ENCODE measurements around the gene SAMSN1. TPM values are rescaled to one million over a fixed set of nuclear protein-coding genes. Genes with fewer than 3 reads are reported as not detected.

Gene SAMSN1
- total and polyA plus RNA-seq, 2 of the 8 experiments (the other 6 are each of a cell fraction or from before 2014, with no cell fraction given) = 0.50 to 3.0 TPM

DNA sequence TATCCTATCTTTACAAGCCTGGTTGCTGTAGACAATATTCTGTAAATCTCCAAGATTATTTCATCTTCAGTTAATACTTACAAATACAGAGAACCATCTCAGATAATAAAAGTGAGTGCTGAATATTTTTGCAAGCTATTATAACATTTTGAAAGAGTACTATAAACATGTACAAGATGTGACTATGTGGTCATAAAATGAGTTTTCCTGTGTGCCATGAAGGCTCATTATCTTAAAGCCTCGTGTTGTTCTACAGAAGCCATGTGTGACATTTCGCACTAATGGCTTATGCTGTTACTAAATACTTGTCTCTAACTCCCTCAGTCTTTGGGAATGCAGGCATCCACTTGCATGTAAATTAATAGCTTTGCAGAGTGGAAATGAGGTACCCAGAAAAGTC lies 48.3 kb downstream of the SAMSN1 start:
- FAIRE-seq (no peak), DNase-seq (ENCODE audit: low read depth in 1 of 2, low spot score in 2 of 2) (no peak)
- H2BK5ac ChIP-seq (ENCODE audit: low read depth, low read length) = no peak overlapping the region
- TF ChIP-seq POLR2AphosphoS5 (IDR thresholded peaks at IDR 0.05; ENCODE audit: low read depth, low read length) = no peak
- no peak for TF ChIP-seq CHD2 (IDR thresholded peaks at IDR 0.05; ENCODE audit: low read length)
- TF ChIP-seq POLR2A (IDR thresholded peaks at IDR 0.05; ENCODE audit: control extremely low read depth in 1 of 2, low read depth in 2 of 2, low read length in 2 of 2) = no peak
- TF ChIP-seq BRCA1 (IDR thresholded peaks at IDR 0.05; ENCODE audit: low read depth, low read length) = no peak
- no peak for TF ChIP-seq ZNF274 (IDR thresholded peaks at IDR 0.05; ENCODE audit: borderline replicate concordance, extremely low read depth, low read length)
- no peak for TF ChIP-seq CEBPB (IDR thresholded peaks at IDR 0.05; ENCODE audit: low read depth, low read length)
- TF ChIP-seq TBP (IDR thresholded peaks at IDR 0.05; ENCODE audit: low read depth, low read length) = no peak
- no peak for TF ChIP-seq SP4 (IDR thresholded peaks at IDR 0.05; ENCODE audit: low read length)
- no peak for TF ChIP-seq JUN (IDR thresholded peaks at IDR 0.05; ENCODE audit: low read depth, low read length)
- TF ChIP-seq RBBP5 (IDR thresholded peaks at IDR 0.05; ENCODE audit: borderline replicate concordance, low read depth, low read length) = no peak
- TF ChIP-seq, protein P1, sequence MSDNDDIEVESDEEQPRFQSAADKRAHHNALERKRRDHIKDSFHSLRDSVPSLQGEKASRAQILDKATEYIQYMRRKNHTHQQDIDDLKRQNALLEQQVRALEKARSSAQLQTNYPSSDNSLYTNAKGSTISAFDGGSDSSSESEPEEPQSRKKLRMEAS (IDR thresholded peaks at IDR 0.05) = no peak
- TF ChIP-seq RAD21 (IDR thresholded peaks at IDR 0.05 in 1 of 2, conservative IDR thresholded peaks at IDR 0.05 in 1 of 2; ENCODE audit: low read depth in 2 of 2, low read length in 2 of 2) = no peak
- no peaks in the 10 kb centered on the region for H4K20me1 ChIP-seq (replicated peaks in 1 of 2; ENCODE audit: control insufficient read depth in 1 of 2, insufficient read depth in 2 of 2, low read length in 2 of 2)
- WGBS, 2 experiments (ENCODE audit: extremely low coverage in 1 of 2, insufficient coverage in 1 of 2, insufficient read length in 1 of 2, insufficient replicate concordance in 2 of 2, low coverage in 1 of 2, low lambda C conversion rate in 2 of 2, missing lambda C conversion rate in 1 of 2) = 90% methylated on average over 2 of the region's 2 CpGs; no CpG with 5 or more reads in 1 of the 2 experiments
- H3K27ac ChIP-seq (ENCODE audit: low read depth, low read length) = no peak overlapping the region
- H3K56ac ChIP-seq (replicated peaks; ENCODE audit: insufficient read length, low read depth, low read length) = no peak overlapping the region
- H3K27me3 ChIP-seq (replicated peaks in 1 of 4; ENCODE audit: control insufficient read depth in 3 of 4, extremely low read depth in 1 of 4, insufficient read depth in 3 of 4, low read length in 3 of 4) = no peaks in the 10 kb centered on the region
- H3K9me3 ChIP-seq (ENCODE audit: insufficient read depth in 2 of 2, low read depth in 1 of 2, low read length in 1 of 2) = no peaks in the 10 kb centered on the region
- H2BK20ac ChIP-seq (ENCODE audit: low read length) = no peak overlapping the region
- H2BK12ac ChIP-seq (ENCODE audit: low read depth, low read length) = no peak overlapping the region
- no peak overlapping the region for H3K23ac ChIP-seq (ENCODE audit: insufficient read length)
- H2BK120ac ChIP-seq (replicated peaks; ENCODE audit: low read depth, low read length) = no peak overlapping the region
- 0 out of 7 replicates have a peak, but pooled peaks cover 0 to 2% (median 0%) of the 10 kb centered on the region in 4 experiments for H3K4me1 ChIP-seq (replicated peaks in 1 of 4; ENCODE audit: control insufficient read depth in 3 of 4, insufficient read depth in 4 of 4, low read length in 3 of 4)
- ChIA-PET CTCF (ENCODE audit: partially characterized antibody) (no interaction called here), POLR2A (ENCODE audit: partially characterized antibody) (no interaction called here)
- H3K4me2 ChIP-seq (ENCODE audit: insufficient read depth in 1 of 2, low read depth in 2 of 2, low read length in 2 of 2) = no peak overlapping the region
- H4K91ac ChIP-seq (replicated peaks; ENCODE audit: insufficient read length, low read length) = no peak overlapping the region
- H2AFZ ChIP-seq (ENCODE audit: low read length) = no peak overlapping the region
- no peaks in the 10 kb centered on the region for H3K36me3 ChIP-seq (ENCODE audit: control insufficient read depth in 2 of 4, insufficient read depth in 4 of 4, low read length in 3 of 4)
- no peaks in the 10 kb centered on the region for H3K79me1 ChIP-seq (ENCODE audit: low read depth, low read length)
- no peak overlapping the region for H4K8ac ChIP-seq (ENCODE audit: extremely low read depth, insufficient read depth, low read length)
- H3K79me2 ChIP-seq (ENCODE audit: control insufficient read depth in 1 of 2, insufficient read depth in 2 of 2, low read length in 2 of 2) = no peaks in the 10 kb centered on the region
- H3K14ac ChIP-seq (ENCODE audit: insufficient read length) = no peak overlapping the region
- H3K23me2 ChIP-seq (ENCODE audit: low read depth, low read length) = no peaks in the 10 kb centered on the region
- no peak overlapping the region for H3K4ac ChIP-seq (replicated peaks; ENCODE audit: insufficient read length, low read depth, low read length)
- no peak overlapping the region for H4K5ac ChIP-seq (ENCODE audit: insufficient read length, low read depth, low read length)
- H3K4me3 ChIP-seq (ENCODE audit: extremely low read depth in 1 of 4, insufficient read depth in 2 of 4, low read depth in 3 of 4, low read length in 4 of 4) = no peak overlapping the region
- no peak overlapping the region for H3K9ac ChIP-seq (replicated peaks in 1 of 4; ENCODE audit: extremely low read depth in 1 of 4, low read depth in 3 of 4, low read length in 3 of 4)
- no peak overlapping the region for H2AK5ac ChIP-seq (ENCODE audit: low read depth, low read length)
- H2BK15ac ChIP-seq (ENCODE audit: low read length) = no peak overlapping the region
- H3K18ac ChIP-seq (ENCODE audit: extremely low read depth, low read length) = no peak overlapping the region

Measured in H1 (cell line).